Measurements from ENCODE around the gene TOMM7.

DNA sequence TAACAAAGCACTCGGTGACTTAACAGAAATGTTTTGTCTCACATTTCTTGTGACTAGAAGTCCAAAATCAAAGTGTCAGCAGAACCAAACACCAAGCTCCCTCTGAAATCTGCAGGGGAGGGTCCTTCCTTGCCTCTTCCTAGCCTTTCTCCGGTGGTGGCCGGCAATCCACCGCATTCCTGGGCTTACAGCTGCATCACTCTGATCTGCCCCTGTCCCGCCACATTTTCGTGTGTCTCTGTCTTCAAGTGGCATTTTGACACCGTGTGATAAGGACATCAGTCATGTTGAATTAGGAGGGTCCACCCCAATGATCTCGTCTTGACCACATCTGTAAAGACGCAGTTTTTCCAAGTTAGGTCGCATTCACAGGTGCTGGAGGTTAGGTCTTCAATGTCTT is 30.5 kb upstream of the TOMM7 start:
- TF ChIP-seq MAX (IDR thresholded peaks at IDR 0.05; ENCODE audit: low read depth, low read length): no peak
- no peak for TF ChIP-seq CTCF (IDR thresholded peaks at IDR 0.05; ENCODE audit: low read depth, low read length)
- TF ChIP-seq POLR2A (IDR thresholded peaks at IDR 0.05; ENCODE audit: extremely low read depth, insufficient read length): no peak
